ENCODE data around the gene RNF166. TPM values are rescaled to one million over a fixed set of nuclear protein-coding genes. Genes with fewer than 3 reads are reported as not detected.

Gene RNF166
- total and polyA plus RNA-seq, 2 of the 13 experiments (the other 11 are each of a cell fraction or from before 2014, with no cell fraction given), result 21.4 to 23.0 TPM

- TF ChIP-seq, protein P1, sequence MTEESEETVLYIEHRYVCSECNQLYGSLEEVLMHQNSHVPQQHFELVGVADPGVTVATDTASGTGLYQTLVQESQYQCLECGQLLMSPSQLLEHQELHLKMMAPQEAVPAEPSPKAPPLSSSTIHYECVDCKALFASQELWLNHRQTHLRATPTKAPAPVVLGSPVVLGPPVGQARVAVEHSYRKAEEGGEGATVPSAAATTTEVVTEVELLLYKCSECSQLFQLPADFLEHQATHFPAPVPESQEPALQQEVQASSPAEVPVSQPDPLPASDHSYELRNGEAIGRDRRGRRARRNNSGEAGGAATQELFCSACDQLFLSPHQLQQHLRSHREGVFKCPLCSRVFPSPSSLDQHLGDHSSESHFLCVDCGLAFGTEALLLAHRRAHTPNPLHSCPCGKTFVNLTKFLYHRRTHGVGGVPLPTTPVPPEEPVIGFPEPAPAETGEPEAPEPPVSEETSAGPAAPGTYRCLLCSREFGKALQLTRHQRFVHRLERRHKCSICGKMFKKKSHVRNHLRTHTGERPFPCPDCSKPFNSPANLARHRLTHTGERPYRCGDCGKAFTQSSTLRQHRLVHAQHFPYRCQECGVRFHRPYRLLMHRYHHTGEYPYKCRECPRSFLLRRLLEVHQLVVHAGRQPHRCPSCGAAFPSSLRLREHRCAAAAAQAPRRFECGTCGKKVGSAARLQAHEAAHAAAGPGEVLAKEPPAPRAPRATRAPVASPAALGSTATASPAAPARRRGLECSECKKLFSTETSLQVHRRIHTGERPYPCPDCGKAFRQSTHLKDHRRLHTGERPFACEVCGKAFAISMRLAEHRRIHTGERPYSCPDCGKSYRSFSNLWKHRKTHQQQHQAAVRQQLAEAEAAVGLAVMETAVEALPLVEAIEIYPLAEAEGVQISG (CRISPR knock-in tag; IDR thresholded peaks at IDR 0.05), result no peak
- TF ChIP-seq NFKB2 (CRISPR knock-in tag; IDR thresholded peaks at IDR 0.05; ENCODE audit: borderline replicate concordance), result 0 out of 2 replicates have a peak, but pooled peaks have one; percentile 15
- no peak for TF ChIP-seq PPARG (CRISPR knock-in tag; conservative IDR thresholded peaks at IDR 0.05)
- no peak for TF ChIP-seq CAMTA2 (CRISPR knock-in tag; IDR thresholded peaks at IDR 0.05; ENCODE audit: borderline replicate concordance)
- TF ChIP-seq ZNF337 (CRISPR knock-in tag; IDR thresholded peaks at IDR 0.05; ENCODE audit: borderline replicate concordance, low read depth), result no peak
- TF ChIP-seq ZNF746 (CRISPR knock-in tag; IDR thresholded peaks at IDR 0.05), result no peak
- TF ChIP-seq, protein P2, sequence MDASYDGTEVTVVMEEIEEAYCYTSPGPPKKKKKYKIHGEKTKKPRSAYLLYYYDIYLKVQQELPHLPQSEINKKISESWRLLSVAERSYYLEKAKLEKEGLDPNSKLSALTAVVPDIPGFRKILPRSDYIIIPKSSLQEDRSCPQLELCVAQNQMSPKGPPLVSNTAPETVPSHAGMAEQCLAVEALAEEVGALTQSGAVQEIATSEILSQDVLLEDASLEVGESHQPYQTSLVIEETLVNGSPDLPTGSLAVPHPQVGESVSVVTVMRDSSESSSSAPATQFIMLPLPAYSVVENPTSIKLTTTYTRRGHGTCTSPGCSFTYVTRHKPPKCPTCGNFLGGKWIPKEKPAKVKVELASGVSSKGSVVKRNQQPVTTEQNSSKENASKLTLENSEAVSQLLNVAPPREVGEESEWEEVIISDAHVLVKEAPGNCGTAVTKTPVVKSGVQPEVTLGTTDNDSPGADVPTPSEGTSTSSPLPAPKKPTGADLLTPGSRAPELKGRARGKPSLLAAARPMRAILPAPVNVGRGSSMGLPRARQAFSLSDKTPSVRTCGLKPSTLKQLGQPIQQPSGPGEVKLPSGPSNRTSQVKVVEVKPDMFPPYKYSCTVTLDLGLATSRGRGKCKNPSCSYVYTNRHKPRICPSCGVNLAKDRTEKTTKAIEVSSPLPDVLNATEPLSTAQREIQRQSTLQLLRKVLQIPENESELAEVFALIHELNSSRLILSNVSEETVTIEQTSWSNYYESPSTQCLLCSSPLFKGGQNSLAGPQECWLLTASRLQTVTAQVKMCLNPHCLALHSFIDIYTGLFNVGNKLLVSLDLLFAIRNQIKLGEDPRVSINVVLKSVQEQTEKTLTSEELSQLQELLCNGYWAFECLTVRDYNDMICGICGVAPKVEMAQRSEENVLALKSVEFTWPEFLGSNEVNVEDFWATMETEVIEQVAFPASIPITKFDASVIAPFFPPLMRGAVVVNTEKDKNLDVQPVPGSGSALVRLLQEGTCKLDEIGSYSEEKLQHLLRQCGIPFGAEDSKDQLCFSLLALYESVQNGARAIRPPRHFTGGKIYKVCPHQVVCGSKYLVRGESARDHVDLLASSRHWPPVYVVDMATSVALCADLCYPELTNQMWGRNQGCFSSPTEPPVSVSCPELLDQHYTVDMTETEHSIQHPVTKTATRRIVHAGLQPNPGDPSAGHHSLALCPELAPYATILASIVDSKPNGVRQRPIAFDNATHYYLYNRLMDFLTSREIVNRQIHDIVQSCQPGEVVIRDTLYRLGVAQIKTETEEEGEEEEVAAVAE (CRISPR knock-in tag; IDR thresholded peaks at IDR 0.05; ENCODE audit: borderline replicate concordance), result no peak
- no peak for TF ChIP-seq SIN3B (IDR thresholded peaks at IDR 0.05; ENCODE audit: low read length)
Measured at GRCh38 chr16:88706965-88707826, 988 bp upstream of the RNF166 start (continued).
